Measurements from ENCODE around the gene NSUN2.
A peak's percentile ranks its signal among the peaks of the same experiment; 100 is the strongest.
"Not testable (repeated sequence)": the region's sequence is repeated elsewhere in the genome, so short reads cannot be mapped to it uniquely, and the experiment has no call there.

NSUN2 gene

DNA sequence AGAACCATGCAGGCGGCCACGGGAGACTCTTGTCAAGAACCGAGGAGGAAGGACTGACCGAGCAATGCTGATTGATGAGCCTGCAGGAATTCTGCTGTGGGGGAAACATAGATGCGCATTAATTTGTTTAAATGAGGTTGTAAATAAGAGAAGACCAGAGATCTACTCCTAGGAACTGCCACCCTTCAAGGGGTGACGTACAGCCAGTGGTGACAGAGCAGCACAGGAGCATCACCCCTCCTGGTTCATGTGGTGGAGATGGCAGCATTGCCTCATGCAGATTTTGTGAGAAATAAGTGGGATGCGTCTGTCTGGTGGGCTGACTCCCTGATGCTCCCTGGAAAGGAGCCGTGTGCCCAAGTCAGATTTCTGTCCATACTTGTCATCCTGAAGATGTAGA, 22.6 kb upstream of the NSUN2 start:
- Histone ChIP-seq H3K4me2 (ENCODE audit: low read length) (no peak overlapping the region), H3K9me3 (ENCODE audit: insufficient read depth, low read length) (peaks cover 9% of the 10 kb centered on the region; the same call in 1 of the 2 replicates), H3K4me3 (ENCODE audit: low read length) (no peak overlapping the region), H2AFZ (ENCODE audit: low read depth, low read length) (no peak overlapping the region), H3K27me3 (ENCODE audit: low read depth, low read length) (no peaks in the 10 kb centered on the region), H3K27ac (ENCODE audit: low read length) (no peak overlapping the region), H3K79me2 (ENCODE audit: low read length) (no peaks in the 10 kb centered on the region), H3K9ac (ENCODE audit: low read length) (no peak overlapping the region), H3K36me3 (replicated peaks; ENCODE audit: low read depth, low read length) (peaks cover 30% of the 10 kb centered on the region), H4K20me1 (ENCODE audit: insufficient read depth, low read length) (no peaks in the 10 kb centered on the region), H3K4me1 (ENCODE audit: low read length) (peaks cover 18% of the 10 kb centered on the region)
- TF ChIP-seq EZH2phosphoT487 (IDR thresholded peaks at IDR 0.05; ENCODE audit: low read depth), result no peak
- TF ChIP-seq, protein P1, sequence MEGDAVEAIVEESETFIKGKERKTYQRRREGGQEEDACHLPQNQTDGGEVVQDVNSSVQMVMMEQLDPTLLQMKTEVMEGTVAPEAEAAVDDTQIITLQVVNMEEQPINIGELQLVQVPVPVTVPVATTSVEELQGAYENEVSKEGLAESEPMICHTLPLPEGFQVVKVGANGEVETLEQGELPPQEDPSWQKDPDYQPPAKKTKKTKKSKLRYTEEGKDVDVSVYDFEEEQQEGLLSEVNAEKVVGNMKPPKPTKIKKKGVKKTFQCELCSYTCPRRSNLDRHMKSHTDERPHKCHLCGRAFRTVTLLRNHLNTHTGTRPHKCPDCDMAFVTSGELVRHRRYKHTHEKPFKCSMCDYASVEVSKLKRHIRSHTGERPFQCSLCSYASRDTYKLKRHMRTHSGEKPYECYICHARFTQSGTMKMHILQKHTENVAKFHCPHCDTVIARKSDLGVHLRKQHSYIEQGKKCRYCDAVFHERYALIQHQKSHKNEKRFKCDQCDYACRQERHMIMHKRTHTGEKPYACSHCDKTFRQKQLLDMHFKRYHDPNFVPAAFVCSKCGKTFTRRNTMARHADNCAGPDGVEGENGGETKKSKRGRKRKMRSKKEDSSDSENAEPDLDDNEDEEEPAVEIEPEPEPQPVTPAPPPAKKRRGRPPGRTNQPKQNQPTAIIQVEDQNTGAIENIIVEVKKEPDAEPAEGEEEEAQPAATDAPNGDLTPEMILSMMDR (IDR thresholded peaks at IDR 0.05; ENCODE audit: low read depth, low read length), result no peak

- H3K9me3 ChIP-seq (ENCODE audit: insufficient read depth, low read length), result peaks cover 6% of the 10 kb centered on the region; the same call in 1 of the 2 replicates
- H2AFZ ChIP-seq (ENCODE audit: low read depth, low read length), result no peak overlapping the region
- H3K4me1 ChIP-seq (ENCODE audit: low read length), result peaks cover 7% of the 10 kb centered on the region
- H3K27me3 ChIP-seq (ENCODE audit: low read depth, low read length), result no peaks in the 10 kb centered on the region
- TF ChIP-seq, protein P1 (IDR thresholded peaks at IDR 0.05; ENCODE audit: low read depth, low read length), result no peak
- H3K79me2 ChIP-seq (ENCODE audit: low read length), result no peaks in the 10 kb centered on the region
- no peak overlapping the region for H3K27ac ChIP-seq (ENCODE audit: low read length)
- H3K9ac ChIP-seq (ENCODE audit: low read length), result no peak overlapping the region
- H3K4me2 ChIP-seq (ENCODE audit: low read length), result 0 out of 2 replicates have a peak overlapping the region, but pooled peaks have one; percentile 12
- no peaks in the 10 kb centered on the region for H4K20me1 ChIP-seq (ENCODE audit: insufficient read depth, low read length)
- H3K4me3 ChIP-seq (ENCODE audit: low read length), result no peak overlapping the region
- peaks cover 22% of the 10 kb centered on the region for H3K36me3 ChIP-seq (replicated peaks; ENCODE audit: low read depth, low read length)
Observed at GRCh38 chr5:6652025-6652424, 19.2 kb upstream of the NSUN2 start.

- H3K79me2 ChIP-seq (ENCODE audit: low read length), result no peaks in the 10 kb centered on the region
- no peak overlapping the region for H3K4me3 ChIP-seq (ENCODE audit: low read length)
- no peak overlapping the region for H3K27ac ChIP-seq (ENCODE audit: low read length)
- H3K9me3 ChIP-seq (ENCODE audit: insufficient read depth, low read length), result no peaks in the 10 kb centered on the region
- peaks cover 7% of the 10 kb centered on the region for H3K4me1 ChIP-seq (ENCODE audit: low read length)
- H3K36me3 ChIP-seq (replicated peaks; ENCODE audit: low read depth, low read length), result peaks cover 4% of the 10 kb centered on the region
- TF ChIP-seq EZH2phosphoT487 (IDR thresholded peaks at IDR 0.05; ENCODE audit: low read depth), result no peak
- TF ChIP-seq, protein P1 (IDR thresholded peaks at IDR 0.05; ENCODE audit: low read depth, low read length), result no peak
- no peaks in the 10 kb centered on the region for H3K27me3 ChIP-seq (ENCODE audit: low read depth, low read length)
- no peaks in the 10 kb centered on the region for H4K20me1 ChIP-seq (ENCODE audit: insufficient read depth, low read length)
- no peak overlapping the region for H2AFZ ChIP-seq (ENCODE audit: low read depth, low read length)
- no peak overlapping the region for H3K4me2 ChIP-seq (ENCODE audit: low read length)
- H3K9ac ChIP-seq (ENCODE audit: low read length), result no peak overlapping the region
Observed at GRCh38 chr5:6649681-6650080, 16.8 kb upstream of the NSUN2 start.

DNA sequence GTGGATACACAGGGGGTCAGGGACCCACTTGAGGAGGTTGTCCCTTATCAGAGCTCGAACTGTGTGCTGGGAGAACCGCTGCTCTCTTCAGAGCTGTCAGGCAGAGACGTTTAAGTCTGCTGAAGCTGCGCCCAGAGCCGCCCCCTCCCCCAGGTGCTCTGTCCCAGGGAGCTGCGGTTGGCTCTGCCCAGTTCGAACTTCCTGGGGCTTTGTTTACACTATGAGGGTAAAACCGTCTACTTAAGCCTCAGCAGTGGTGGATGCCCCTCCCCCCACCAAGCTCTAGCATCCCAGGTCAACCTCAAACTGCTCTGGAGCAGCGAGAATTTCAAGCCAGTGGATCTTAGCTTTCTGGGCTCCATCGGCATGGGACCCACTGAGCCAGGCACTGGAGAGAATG, 16.3 kb upstream of the NSUN2 start:
- Histone ChIP-seq H3K4me1 (ENCODE audit: low read length) (peaks cover 7% of the 10 kb centered on the region), H3K4me3 (ENCODE audit: low read length) (no peak overlapping the region), H3K79me2 (ENCODE audit: low read length) (no peaks in the 10 kb centered on the region), H2AFZ (ENCODE audit: low read depth, low read length) (no peak overlapping the region), H3K9ac (ENCODE audit: low read length) (no peak overlapping the region), H3K27me3 (ENCODE audit: low read depth, low read length) (no peaks in the 10 kb centered on the region), H3K27ac (ENCODE audit: low read length) (no peak overlapping the region), H3K36me3 (replicated peaks; ENCODE audit: low read depth, low read length) (peaks cover 4% of the 10 kb centered on the region), H4K20me1 (ENCODE audit: insufficient read depth, low read length) (no peaks in the 10 kb centered on the region), H3K9me3 (ENCODE audit: insufficient read depth, low read length) (no peaks in the 10 kb centered on the region), H3K4me2 (ENCODE audit: low read length) (no peak overlapping the region)
- TF ChIP-seq, protein P1 (IDR thresholded peaks at IDR 0.05; ENCODE audit: low read depth, low read length), result no peak
- TF ChIP-seq EZH2phosphoT487 (IDR thresholded peaks at IDR 0.05; ENCODE audit: low read depth), result no peak

DNA sequence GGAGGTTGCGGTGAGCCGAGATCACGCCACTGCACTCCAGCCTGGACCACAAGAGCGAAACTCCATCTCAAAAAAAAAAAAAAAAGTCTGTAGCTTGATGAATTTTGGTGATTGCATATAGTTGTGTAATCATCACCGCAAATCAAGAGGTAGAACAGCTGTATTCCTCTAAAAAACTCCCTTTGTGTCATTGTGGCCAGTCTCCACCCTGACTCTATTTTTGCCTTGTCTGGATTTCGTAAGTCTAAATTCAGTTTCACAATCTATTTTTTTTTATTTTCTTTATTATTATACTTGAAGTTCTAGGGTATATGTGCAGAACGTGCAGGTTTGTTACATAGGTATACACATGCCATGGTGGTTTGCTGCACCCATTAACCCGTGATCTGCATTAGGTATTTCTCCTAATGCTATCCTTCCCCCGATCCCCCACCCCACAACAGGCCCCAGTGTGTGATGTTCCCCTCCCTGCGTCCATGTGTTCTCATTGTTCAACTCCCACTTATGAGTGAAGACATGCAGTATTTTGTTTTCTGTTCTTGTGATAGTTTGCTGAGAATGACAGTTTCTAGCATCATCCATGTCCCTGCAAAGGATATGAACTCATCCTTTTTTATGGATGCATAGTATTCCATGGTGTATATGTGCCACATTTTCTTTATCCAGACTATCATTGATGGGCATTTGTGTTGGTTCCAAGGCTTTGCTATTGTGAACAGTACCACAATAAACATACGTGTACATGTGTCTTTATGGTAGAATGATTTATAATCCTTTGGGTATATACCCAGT, 12.9 kb upstream of the NSUN2 start:
- not testable (repeated sequence) for H3K79me2 ChIP-seq (ENCODE audit: low read length); H4K20me1 ChIP-seq (ENCODE audit: insufficient read depth, low read length)

More for the DNA sequence above, 12.9 kb upstream of the NSUN2 start:
- not testable (repeated sequence) for H2AFZ ChIP-seq (ENCODE audit: low read depth, low read length); H3K9ac ChIP-seq (ENCODE audit: low read length); H3K27ac ChIP-seq (ENCODE audit: low read length); H3K9me3 ChIP-seq (ENCODE audit: insufficient read depth, low read length); H3K4me2 ChIP-seq (ENCODE audit: low read length); H3K4me1 ChIP-seq (ENCODE audit: low read length); H3K27me3 ChIP-seq (ENCODE audit: low read depth, low read length); H3K36me3 ChIP-seq (replicated peaks; ENCODE audit: low read depth, low read length); H3K4me3 ChIP-seq (ENCODE audit: low read length)

All from OCI-LY3 (cell line).